GDM1 (cell line): ENCODE results near the gene ZNF428.
A peak's percentile ranks its signal among the peaks of the same experiment; 100 is the strongest.
"Not testable (repeated sequence)": the region's sequence is repeated elsewhere in the genome, so short reads cannot be mapped to it uniquely, and the experiment has no call there.

Source experiments
- DNase-seq: peaks from one replicate; lab custom pipeline; 2025; lab: John Stamatoyannopoulos, UW

ZNF428 gene

GRCh38 chr19:43619262-43620060 is at the start of gene ZNF428:
Gene ZNF428 (minus strand): TSS chr19:43619629. CDS start chr19:43614304, 5,325 bp downstream.
- DNase-seq = peak; percentile 89

GRCh38 chr19:43668406-43669109 is 49.1 kb upstream of the ZNF428 start:
- DNase-seq = peak; percentile 100

- DNase-seq = no peak
Observed at GRCh38 chr19:43667876-43668405, 48.5 kb upstream of the ZNF428 start.

GRCh38 chr19:43667126-43667875 is 47.9 kb upstream of the ZNF428 start:
- no peak for DNase-seq

- DNase-seq = peak; percentile 55
Observed at GRCh38 chr19:43664018-43664417, 44.6 kb upstream of the ZNF428 start.

- DNase-seq = no peak
Observed at GRCh38 chr19:43662487-43662886, 43.1 kb upstream of the ZNF428 start.

- DNase-seq = no peak
Observed at GRCh38 chr19:43660971-43661360, 41.5 kb upstream of the ZNF428 start.

GRCh38 chr19:43660301-43660970 is 41.0 kb upstream of the ZNF428 start:
- no peak for DNase-seq

- DNase-seq = no peak
Observed at GRCh38 chr19:43658494-43658893, 39.1 kb upstream of the ZNF428 start.

- DNase-seq = no peak
Observed at GRCh38 chr19:43658001-43658400, 38.6 kb upstream of the ZNF428 start.

- DNase-seq = no peak
Observed at GRCh38 chr19:43656436-43656835, 37.0 kb upstream of the ZNF428 start.

GRCh38 chr19:43652546-43652874 is 33.1 kb upstream of the ZNF428 start:
- no peak for DNase-seq

- DNase-seq = peak; percentile 16
Observed at GRCh38 chr19:43651758-43652545, 32.5 kb upstream of the ZNF428 start.

GRCh38 chr19:43650276-43650675 is 30.8 kb upstream of the ZNF428 start:
- DNase-seq = not testable (repeated sequence)

- DNase-seq = no peak
Observed at GRCh38 chr19:43649514-43649913, 30.1 kb upstream of the ZNF428 start.

- no peak for DNase-seq
Observed at GRCh38 chr19:43648633-43649032, 29.2 kb upstream of the ZNF428 start.

- no peak for DNase-seq
Observed at GRCh38 chr19:43644181-43644580, 24.8 kb upstream of the ZNF428 start.

GRCh38 chr19:43643326-43643725 is 23.9 kb upstream of the ZNF428 start:
- no peak for DNase-seq

GRCh38 chr19:43642531-43642930 is 23.1 kb upstream of the ZNF428 start:
- DNase-seq = no peak

- no peak for DNase-seq
Observed at GRCh38 chr19:43641333-43641732, 21.9 kb upstream of the ZNF428 start.

- no peak for DNase-seq
Observed at GRCh38 chr19:43640424-43640757, 21.0 kb upstream of the ZNF428 start.
